IPS-15b (cell line): Measurements from ENCODE around the gene PRMT7.
A peak's percentile ranks its signal among the peaks of the same experiment; 100 is the strongest.

Experiments used
- H3K27me3 ChIP-seq: one replicate; pipeline ENCODE4 v1.6.1; 2013; ENCODE audit warnings: low read length; ENCODE audit not compliant: control insufficient read depth, insufficient read depth
- H3K36me3 ChIP-seq: one replicate; pipeline ENCODE4 v1.6.1; 2013; ENCODE audit warnings: low read length; ENCODE audit not compliant: control insufficient read depth, insufficient read depth
- H3K4me1 ChIP-seq: one replicate; pipeline ENCODE4 v1.6.1; 2013; ENCODE audit warnings: mild to moderate bottlenecking, low read length; ENCODE audit not compliant: control insufficient read depth, insufficient read depth
- H3K4me3 ChIP-seq: one replicate; pipeline ENCODE4 v1.5.1; 2013; ENCODE audit warnings: low read depth, low read length
- H3K9ac ChIP-seq: one replicate; pipeline ENCODE4 v1.6.1; 2013; ENCODE audit warnings: low read depth, mild to moderate bottlenecking, low read length
- H3K9me3 ChIP-seq: one replicate; pipeline ENCODE4 v1.6.1; 2013; ENCODE audit warnings: mild to moderate bottlenecking, low read length; ENCODE audit not compliant: control insufficient read depth, insufficient read depth

PRMT7 gene

DNA sequence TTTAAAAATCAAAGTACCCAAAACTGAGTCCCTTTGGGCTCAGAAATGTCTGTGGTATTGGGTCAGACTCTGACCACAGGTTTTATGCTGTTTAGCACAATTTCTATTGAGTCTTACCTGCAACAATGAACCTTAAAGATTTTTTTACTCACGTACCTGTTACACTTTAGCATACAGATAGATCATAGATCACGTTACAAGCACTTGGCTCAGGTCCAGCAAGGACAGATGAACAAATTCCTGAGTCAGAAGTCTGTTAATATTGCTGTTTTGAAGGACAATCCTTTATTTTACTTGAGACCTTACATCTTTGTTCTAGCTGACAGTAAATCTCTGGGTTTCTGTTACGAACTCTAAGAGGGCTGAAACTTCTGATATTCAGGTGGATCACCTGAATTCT lies 12.9 kb upstream of the PRMT7 start:
- peaks cover 19% of the 10 kb centered on the region for H3K36me3 ChIP-seq
- no peak overlapping the region for H3K9ac ChIP-seq
- H3K27me3 ChIP-seq, result no peaks in the 10 kb centered on the region
- no peak overlapping the region for H3K4me3 ChIP-seq
- H3K9me3 ChIP-seq, result no peaks in the 10 kb centered on the region
- no peaks in the 10 kb centered on the region for H3K4me1 ChIP-seq

GRCh38 chr16:68298312-68298711 lies 12.5 kb upstream of the PRMT7 start:
- no peaks in the 10 kb centered on the region for H3K9me3 ChIP-seq
- H3K27me3 ChIP-seq, result no peaks in the 10 kb centered on the region
- no peaks in the 10 kb centered on the region for H3K4me1 ChIP-seq
- no peak overlapping the region for H3K4me3 ChIP-seq
- peaks cover 19% of the 10 kb centered on the region for H3K36me3 ChIP-seq
- H3K9ac ChIP-seq, result no peak overlapping the region

- Histone ChIP-seq H3K4me1 (no peaks in the 10 kb centered on the region), H3K27me3 (no peaks in the 10 kb centered on the region), H3K36me3 (peaks cover 18% of the 10 kb centered on the region), H3K9me3 (no peaks in the 10 kb centered on the region), H3K9ac (no peak overlapping the region), H3K4me3 (no peak overlapping the region)
These were observed 11.8 kb upstream of the PRMT7 start for GRCh38 chr16:68298907-68299561.

DNA sequence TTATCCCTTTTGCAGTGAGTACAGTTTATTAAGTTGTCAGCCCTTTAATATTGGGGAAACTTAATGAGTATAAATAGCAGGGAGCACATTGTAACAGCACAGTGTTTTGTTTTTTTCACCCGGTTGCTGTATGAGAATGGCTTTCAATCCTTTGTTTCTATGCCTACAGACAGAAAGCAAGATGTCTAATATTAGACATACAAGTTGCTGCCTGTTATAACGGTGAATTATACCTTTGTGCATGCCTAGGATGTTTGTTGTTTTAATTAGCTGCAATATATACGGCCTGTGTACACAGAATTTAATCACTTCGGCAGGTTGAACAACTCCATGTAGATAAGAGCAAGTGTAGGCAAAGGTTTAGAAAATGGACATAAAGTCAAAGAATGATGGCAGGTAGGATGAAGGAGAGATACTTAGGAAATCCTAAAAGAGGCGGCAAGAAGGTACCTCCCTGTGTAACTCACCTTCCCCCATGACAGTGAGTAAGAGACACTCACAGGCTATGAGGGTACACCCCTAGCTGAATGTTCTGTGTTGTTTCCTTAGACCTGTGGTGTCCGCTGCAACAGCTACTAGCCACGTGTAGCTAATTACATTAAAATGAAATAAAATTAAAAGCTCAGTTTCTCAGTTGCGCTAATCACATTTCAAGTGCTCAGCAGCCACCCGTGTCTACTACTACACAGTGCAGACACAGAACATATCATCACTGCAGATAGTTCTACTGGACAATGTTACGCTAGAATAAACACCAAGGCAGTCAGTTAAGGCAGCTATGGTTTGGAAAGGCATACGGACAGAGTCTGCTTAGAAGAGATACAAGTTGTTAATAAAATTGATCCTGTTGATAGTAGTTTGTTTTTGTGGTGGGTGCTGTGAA lies 11.0 kb upstream of the PRMT7 start:
- Histone ChIP-seq H3K36me3 (peaks cover 18% of the 10 kb centered on the region), H3K4me1 (no peaks in the 10 kb centered on the region), H3K4me3 (no peak overlapping the region), H3K27me3 (no peaks in the 10 kb centered on the region), H3K9ac (no peak overlapping the region), H3K9me3 (no peaks in the 10 kb centered on the region)

GRCh38 chr16:68300734-68301459 lies 9.9 kb upstream of the PRMT7 start:
- H3K9ac ChIP-seq, result no peak overlapping the region
- no peaks in the 10 kb centered on the region for H3K4me1 ChIP-seq
- H3K27me3 ChIP-seq, result no peaks in the 10 kb centered on the region
- no peaks in the 10 kb centered on the region for H3K9me3 ChIP-seq
- H3K36me3 ChIP-seq, result peaks cover 20% of the 10 kb centered on the region
- no peak overlapping the region for H3K4me3 ChIP-seq

- no peaks in the 10 kb centered on the region for H3K9me3 ChIP-seq
- no peak overlapping the region for H3K9ac ChIP-seq
- H3K4me1 ChIP-seq, result peaks cover 3% of the 10 kb centered on the region
- no peak overlapping the region for H3K4me3 ChIP-seq
- H3K27me3 ChIP-seq, result no peaks in the 10 kb centered on the region
- peaks cover 12% of the 10 kb centered on the region for H3K36me3 ChIP-seq
These were observed 4.2 kb upstream of the PRMT7 start for GRCh38 chr16:68306633-68307032.

GRCh38 chr16:68309799-68310198 lies 1.0 kb upstream of the PRMT7 start:
- Histone ChIP-seq H3K4me3 (peak overlapping the region; percentile 98), H3K27me3 (no peaks in the 10 kb centered on the region), H3K36me3 (peaks cover 10% of the 10 kb centered on the region), H3K4me1 (peaks cover 3% of the 10 kb centered on the region), H3K9ac (peak overlapping the region; percentile 97), H3K9me3 (no peaks in the 10 kb centered on the region)

DNA sequence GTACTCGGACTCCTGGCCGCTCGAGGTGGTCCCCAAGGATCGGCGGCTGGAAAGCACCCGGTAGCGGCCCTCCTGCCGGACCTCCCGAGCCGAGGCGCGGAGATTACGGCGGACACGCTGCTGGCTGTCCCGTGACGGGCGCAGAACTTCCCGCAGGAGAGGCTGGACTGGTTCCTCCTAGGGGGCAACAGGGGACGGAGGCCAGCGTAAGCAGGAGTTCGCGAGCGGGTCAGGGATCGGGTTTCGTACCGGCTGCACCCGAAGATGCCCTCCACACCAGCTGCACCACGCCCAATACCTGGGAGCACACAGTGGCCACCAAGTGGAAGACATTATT lies 414 bp upstream of the PRMT7 start:
- Histone ChIP-seq H3K36me3 (peaks cover 10% of the 10 kb centered on the region), H3K4me3 (peak overlapping the region; percentile 98), H3K9ac (peak overlapping the region; percentile 97), H3K4me1 (peaks cover 3% of the 10 kb centered on the region), H3K27me3 (no peaks in the 10 kb centered on the region), H3K9me3 (no peaks in the 10 kb centered on the region)

DNA sequence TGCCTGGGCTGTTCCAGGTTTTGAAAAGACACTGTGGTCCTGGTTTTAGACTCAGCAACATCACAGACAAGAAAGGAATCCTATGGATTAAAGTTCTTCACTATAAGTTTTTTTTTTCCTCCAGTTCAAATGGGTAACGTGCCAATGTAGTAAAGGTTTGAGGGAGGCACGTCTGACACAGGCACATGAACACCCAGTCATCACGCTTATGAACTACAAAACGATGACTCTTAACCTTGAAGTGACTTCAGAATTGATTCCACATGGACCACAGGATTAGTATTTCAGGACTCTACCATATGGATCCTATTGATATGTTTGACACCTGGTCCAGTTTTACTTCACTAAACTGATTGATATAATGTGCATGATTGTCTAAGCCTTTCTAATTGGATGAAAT lies 2.3 kb downstream of the PRMT7 start:
- H3K9me3 ChIP-seq, result no peaks in the 10 kb centered on the region
- peaks cover 3% of the 10 kb centered on the region for H3K4me1 ChIP-seq
- H3K36me3 ChIP-seq, result peaks cover 10% of the 10 kb centered on the region
- no peak overlapping the region for H3K4me3 ChIP-seq
- no peaks in the 10 kb centered on the region for H3K27me3 ChIP-seq
- H3K9ac ChIP-seq, result no peak overlapping the region

GRCh38 chr16:68319185-68319908 lies 8.5 kb downstream of the PRMT7 start:
- H3K9ac ChIP-seq, result no peak overlapping the region
- no peaks in the 10 kb centered on the region for H3K27me3 ChIP-seq
- peaks cover 23% of the 10 kb centered on the region for H3K36me3 ChIP-seq

GRCh38 chr16:68324336-68324735 lies 13.5 kb downstream of the PRMT7 start:
- no peaks in the 10 kb centered on the region for H3K27me3 ChIP-seq
- H3K4me3 ChIP-seq, result no peak overlapping the region
- no peak overlapping the region for H3K9ac ChIP-seq
- peaks cover 18% of the 10 kb centered on the region for H3K36me3 ChIP-seq
- peaks cover 2% of the 10 kb centered on the region for H3K4me1 ChIP-seq
- H3K9me3 ChIP-seq, result no peaks in the 10 kb centered on the region

More at GRCh38 chr16:68319185-68319908, 8.5 kb downstream of the PRMT7 start:
- H3K4me1 ChIP-seq, result no peaks in the 10 kb centered on the region
- no peaks in the 10 kb centered on the region for H3K9me3 ChIP-seq
- no peak overlapping the region for H3K4me3 ChIP-seq
